Endothelial cell of umbilical vein (primary cell): ENCODE data around the gene ZBED4.

Source experiments
- POLR2AphosphoS5 ChIP-seq: IDR thresholded peaks from 2 replicates; pipeline ENCODE4 v1.6.1; 2012; ENCODE audit warnings: low read depth, mild to moderate bottlenecking, control low read depth, low read length, moderate library complexity; ENCODE audit not compliant: insufficient read depth
- TF ChIP-seq, protein P1 (sequence below): IDR thresholded peaks from 2 replicates; pipeline ENCODE4 v1.6.1; 2011; ENCODE audit not compliant: insufficient read depth, insufficient read length

- TF ChIP-seq POLR2AphosphoS5 = no peak
- TF ChIP-seq, protein P1, sequence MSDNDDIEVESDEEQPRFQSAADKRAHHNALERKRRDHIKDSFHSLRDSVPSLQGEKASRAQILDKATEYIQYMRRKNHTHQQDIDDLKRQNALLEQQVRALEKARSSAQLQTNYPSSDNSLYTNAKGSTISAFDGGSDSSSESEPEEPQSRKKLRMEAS = no peak
Measured at GRCh38 chr22:49862496-49862776, 8.8 kb downstream of the ZBED4 start.
